Putamen (tissue), 1 donor: ENCODE measurements around the gene IL37.

Experiments used
- DNase-seq: peaks from one replicate; pipeline ENCODE4 v3.0.0-alpha.2; 2016; ENCODE audit warnings: low spot score

Gene IL37

GRCh38 chr2:112910865-112911264 lies at the start of gene IL37:
Gene IL37, plus strand, starts transcription at chr2:112911165. Its CDS starts 1,848 bp downstream, at chr2:112913013.
- DNase-seq, result no peak

GRCh38 chr2:112864072-112864471 lies 46.9 kb upstream of the IL37 start:
- DNase-seq, result no peak

DNA sequence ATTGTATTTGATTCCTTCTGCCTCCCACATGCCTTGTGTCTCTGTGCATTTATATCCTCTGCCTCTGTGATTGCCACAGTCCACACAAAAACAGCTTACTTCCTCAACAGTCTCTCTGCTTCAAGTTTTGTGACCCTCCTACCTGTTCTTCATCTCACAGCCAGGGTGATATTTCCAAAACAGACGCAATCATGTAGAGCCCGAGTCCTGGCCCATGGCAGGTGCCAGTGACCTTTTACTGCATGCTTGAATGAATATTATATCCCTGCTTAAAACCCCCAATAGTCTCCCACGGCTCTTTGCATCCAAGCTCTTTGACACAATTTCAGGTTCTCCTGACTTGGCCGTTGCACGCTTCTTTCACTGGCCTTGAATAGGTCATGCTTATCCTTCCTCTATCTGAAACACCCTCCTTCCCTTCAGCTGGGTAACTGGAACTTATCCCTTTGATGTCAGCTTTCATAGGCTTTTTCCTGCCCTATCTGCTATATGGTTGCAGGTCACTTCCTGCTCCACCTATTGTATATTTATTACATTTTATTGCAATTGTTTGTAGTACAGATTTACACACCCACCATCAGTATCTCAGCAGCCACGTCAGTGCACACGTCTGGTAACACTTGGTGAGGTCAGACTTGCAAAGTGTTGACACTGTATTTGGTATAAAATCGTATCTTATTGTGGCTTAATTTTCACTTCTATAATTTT lies 44.7 kb upstream of the IL37 start:
- no peak for DNase-seq

GRCh38 chr2:112867701-112868631 lies 43.0 kb upstream of the IL37 start:
- DNase-seq, result no peak

DNA sequence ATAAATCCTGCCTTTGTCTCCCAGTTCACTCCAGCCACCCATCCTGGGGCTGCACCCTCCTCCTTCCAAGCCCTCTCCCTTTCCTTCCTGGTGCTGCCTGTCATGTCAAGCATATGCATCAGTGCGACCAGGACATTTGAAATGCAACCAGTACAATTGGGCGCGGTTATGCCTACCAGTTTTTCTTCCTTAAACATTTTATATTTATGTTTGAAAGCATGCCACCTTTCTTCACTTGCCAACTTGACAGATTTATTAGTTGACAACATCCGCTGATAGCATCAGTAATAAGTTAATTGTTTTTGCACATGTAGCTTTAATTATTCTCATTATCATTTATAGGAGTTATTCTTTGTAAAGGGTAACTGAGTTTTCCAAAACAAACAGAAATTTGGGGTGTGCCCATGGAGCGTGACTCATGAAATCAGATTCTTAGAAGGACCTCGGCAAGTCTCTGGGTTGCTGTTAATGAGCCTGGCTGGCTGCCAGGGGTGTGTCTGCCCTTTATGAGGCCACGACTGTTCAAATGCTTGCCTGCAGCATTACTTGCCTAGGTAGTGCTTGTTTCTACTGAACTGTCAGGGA lies 41.6 kb upstream of the IL37 start:
- no peak for DNase-seq

GRCh38 chr2:112870841-112871835 lies 39.8 kb upstream of the IL37 start:
- DNase-seq, result no peak

- DNase-seq, result no peak
Measured at GRCh38 chr2:112876257-112876970, 34.6 kb upstream of the IL37 start.

- no peak for DNase-seq
Measured at GRCh38 chr2:112876971-112877361, 34.0 kb upstream of the IL37 start.

- DNase-seq, result no peak
Measured at GRCh38 chr2:112877423-112877822, 33.5 kb upstream of the IL37 start.

GRCh38 chr2:112879491-112880041 lies 31.4 kb upstream of the IL37 start:
- no peak for DNase-seq

DNA sequence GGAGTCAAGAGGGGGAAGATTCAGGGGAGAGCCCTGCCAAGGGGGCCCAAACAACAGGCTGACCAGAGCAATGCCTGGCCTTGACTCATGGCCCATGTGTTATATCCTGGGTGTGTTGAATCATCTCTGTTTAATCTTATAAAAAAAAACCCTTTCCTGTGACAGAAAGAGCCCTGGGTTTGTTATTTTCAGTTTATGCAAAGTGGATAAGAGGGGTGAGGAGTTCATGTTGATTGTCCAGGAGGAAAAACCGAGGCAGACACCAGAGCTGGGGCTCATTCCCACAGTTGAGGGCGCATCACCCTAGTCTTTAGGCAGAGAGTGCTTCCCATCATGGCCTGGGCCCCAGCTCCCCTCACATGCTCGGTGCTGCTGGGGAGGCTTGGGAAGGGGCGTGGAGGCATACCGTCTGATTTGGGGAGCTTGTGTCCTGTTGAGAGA lies 30.9 kb upstream of the IL37 start:
- DNase-seq, result no peak

DNA sequence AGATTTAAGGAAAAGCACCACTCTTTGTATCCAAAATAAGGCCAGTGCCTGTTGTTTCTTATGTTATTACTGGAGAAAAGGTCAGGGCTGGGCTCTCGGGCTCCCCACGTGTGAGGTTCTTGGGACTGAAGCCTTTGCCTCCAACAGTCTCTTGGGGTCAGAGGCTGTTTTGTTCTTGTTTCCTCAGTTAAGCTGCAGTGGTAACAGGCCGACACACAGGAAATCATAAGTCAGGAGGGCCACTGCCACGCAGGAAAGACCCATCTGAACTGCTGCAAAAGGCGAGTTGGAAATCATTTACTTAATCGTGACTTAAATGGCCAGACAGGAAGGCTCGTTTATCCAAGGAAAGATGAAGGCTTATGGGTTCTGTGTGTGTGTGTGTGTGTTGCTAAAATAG lies 30.3 kb upstream of the IL37 start:
- no peak for DNase-seq

- DNase-seq, result peak; percentile 72
Measured at GRCh38 chr2:112881217-112881985, 29.6 kb upstream of the IL37 start.

GRCh38 chr2:112883669-112884068 lies 27.3 kb upstream of the IL37 start:
- DNase-seq, result no peak

DNA sequence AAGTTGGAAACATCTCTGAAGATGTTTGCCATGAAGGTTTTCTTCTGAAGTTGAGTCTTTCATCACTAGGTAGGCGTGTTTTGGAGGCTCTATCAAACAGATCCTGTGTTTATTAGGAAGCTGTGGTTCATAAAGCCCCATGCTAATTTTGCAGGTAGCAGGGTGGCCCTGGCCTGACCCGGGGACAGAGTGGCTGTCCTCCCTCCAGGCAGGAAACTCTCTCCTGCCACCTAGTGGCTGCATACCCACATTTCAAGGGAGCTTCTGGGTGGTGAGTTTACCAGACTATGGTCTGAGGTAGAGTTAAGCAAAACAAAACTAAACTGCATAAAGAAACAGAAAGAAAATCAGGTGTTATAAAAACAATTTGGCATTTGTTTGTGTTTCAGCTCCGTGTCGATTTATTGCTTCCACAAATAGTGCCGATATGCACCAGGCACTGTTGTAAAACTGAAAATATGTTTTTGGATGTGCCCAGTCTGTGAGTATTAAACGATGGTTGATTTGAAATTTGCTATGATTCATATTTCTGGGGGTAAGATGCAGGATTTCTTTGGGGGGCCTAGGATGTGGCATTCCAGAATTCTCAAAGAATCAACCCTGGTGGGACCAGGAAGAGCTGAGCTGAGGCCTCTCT lies 26.0 kb upstream of the IL37 start:
- no peak for DNase-seq

DNA sequence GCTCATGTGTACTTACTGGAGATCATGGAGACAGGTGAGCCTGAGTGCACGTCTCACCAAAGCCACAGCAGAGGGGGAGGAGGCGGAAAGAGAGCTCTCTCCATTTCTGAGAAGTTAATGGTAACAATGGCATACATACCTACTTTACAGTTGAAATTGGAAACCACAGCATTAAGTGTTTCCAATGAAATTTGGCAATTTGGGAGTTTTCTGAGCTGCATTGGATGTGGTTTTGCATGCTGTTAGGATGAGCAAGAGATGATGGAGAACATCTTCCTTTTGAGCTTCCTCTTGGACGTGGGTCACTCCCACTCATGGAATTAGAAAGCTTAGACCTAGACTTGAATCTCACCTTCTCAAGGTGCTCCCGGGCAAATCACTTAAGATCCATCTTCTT lies 25.5 kb upstream of the IL37 start:
- DNase-seq, result no peak

GRCh38 chr2:112886291-112886690 lies 24.7 kb upstream of the IL37 start:
- DNase-seq, result no peak

- DNase-seq, result no peak
Measured at GRCh38 chr2:112887964-112888749, 22.8 kb upstream of the IL37 start.
